Coronary artery (tissue), 2 donors: Measurements from ENCODE around the gene SOST.

Experiments
- DNase-seq: peaks from one replicate; pipeline ENCODE4 v3.0.0-alpha.2; 2017; ENCODE audit warnings: low spot score
- H3K27ac ChIP-seq, 2 donors: fragments of 200-600 bp; sonication (generic); one replicate each; pipeline ENCODE4 v1.5.1; 2016 to 2019
- H3K4me3 ChIP-seq: fragments of 200-600 bp; sonication (generic); 2 replicates; pipeline ENCODE4 v1.5.1; 2016; ENCODE audit warnings: mild to moderate bottlenecking, moderate library complexity
- TF ChIP-seq, protein P1 (sequence below): fragments of 200-600 bp; sonication (generic); IDR thresholded peaks from one replicate; pipeline ENCODE4 v1.5.1; 2019; ENCODE audit warnings: antibody characterized with exemption

The SOST gene

DNA sequence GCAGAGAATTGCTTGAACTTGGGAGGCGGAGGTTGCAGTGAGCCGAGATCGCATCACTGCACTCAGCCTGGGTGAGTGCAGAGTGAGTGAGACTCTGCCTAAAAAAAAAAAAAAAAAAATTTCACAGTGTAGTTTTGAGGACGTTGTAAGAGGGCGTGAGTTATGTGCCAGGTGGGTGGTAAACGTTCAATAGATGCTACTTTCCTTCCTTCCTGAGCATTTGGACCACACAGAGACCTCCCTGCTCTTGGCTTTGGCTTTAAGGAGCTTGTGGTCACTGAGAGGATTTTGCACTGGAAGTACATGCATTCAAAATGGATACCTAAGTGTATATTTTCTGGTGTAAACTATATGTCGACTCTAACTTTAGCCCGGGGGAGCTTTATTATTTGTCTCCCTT, 30.5 kb downstream of the SOST start:
- DNase-seq, result no peak
- TF ChIP-seq, protein P1, sequence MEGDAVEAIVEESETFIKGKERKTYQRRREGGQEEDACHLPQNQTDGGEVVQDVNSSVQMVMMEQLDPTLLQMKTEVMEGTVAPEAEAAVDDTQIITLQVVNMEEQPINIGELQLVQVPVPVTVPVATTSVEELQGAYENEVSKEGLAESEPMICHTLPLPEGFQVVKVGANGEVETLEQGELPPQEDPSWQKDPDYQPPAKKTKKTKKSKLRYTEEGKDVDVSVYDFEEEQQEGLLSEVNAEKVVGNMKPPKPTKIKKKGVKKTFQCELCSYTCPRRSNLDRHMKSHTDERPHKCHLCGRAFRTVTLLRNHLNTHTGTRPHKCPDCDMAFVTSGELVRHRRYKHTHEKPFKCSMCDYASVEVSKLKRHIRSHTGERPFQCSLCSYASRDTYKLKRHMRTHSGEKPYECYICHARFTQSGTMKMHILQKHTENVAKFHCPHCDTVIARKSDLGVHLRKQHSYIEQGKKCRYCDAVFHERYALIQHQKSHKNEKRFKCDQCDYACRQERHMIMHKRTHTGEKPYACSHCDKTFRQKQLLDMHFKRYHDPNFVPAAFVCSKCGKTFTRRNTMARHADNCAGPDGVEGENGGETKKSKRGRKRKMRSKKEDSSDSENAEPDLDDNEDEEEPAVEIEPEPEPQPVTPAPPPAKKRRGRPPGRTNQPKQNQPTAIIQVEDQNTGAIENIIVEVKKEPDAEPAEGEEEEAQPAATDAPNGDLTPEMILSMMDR, result no peak
- no peak overlapping the region for H3K4me3 ChIP-seq
- H3K27ac ChIP-seq, result no peak overlapping the region

DNA sequence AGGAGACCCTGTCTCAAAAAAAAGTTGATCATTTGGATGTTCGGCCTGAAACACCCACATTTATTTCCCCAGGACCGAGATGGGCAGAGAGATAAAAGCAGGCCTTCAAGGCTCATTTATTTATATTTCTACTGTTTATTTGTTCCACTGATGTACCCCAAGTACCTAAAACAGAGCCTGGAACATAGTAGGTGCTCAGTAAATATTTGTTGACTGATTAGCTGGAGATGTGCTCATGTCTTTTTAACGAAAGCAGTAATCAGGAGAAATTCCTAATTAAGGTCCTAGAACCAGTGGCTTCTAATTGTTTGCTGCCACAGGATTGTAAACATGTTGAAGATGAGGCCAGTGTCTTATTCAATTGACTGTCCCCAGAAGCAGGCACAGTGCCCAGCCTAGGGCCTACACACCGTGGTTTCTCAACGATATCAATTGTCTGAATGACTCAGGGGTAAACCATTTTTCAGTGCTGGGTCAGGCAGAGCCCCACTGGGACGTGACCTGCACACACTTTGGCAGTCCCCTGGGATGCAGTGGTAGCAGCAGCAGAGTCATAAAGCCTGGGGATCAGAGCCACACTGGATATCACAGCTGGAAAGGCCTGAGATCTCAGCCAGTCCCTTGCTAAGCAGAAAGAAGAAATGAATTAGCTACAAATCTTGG, 34.8 kb downstream of the SOST start:
- TF ChIP-seq, protein P1, result no peak
- Histone ChIP-seq H3K4me3 (no peak overlapping the region), H3K27ac (no peak overlapping the region)
- DNase-seq, result peak; percentile 78

DNA sequence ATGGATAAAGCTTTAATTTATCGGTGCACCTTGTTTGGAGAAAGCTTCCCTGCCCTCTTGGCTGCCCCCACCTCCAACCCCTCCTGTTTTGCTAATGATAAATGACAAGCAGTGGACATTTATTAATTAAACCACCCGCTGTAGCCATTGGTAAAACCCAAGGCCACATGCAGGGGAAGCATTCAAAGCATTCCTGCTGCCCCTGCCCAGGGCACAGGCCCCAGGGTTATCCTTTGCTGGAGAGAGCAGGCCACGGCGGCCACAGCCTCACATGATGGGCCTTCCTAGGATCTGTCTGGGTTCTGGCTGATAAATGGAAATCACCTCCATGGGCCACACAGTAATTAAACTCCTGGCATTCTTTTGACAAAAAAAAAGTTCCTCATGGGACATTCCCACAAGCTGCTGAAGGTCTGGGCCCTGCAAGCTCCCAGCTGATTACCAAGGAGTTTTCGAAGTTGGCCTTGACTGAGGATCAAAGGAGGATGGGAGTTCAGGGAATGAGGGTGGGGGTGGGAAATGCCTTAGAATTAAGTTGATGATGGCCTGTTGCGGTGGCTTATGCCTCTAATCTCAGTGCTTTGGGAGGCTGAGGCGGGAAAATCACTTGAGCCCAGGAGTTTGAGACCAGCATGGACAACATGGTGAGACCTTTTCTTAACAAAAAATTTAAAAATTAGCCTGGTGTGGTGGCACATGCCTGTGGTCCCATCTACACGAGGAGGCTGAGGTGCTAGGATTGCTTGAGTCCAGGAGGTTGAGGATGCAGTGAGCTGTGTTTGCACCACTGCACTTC, 35.5 kb downstream of the SOST start:
- Histone ChIP-seq H3K27ac (peak overlapping the region in 1 of 2 donors; percentile 50), H3K4me3 (no peak overlapping the region)
- no peak for DNase-seq
- TF ChIP-seq, protein P1, result no peak

DNA sequence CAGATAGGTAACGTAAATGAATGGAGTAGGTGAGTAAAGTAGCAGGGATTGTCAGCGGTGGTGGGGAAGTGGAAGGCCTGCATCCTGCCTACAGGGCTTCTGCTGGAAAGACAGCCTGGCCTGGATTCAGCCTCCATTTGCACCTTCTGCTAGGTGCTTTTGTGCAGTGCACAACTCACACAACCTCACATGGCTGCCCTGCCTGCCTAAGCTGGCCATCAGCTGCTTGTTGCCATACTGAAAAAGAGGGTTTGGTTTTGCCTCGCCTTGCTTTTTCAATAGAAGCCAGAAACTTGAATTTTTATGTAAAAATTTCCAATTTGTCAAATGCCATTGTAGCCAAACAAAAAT, 36.3 kb downstream of the SOST start:
- H3K27ac ChIP-seq, result peak overlapping the region in 1 of 2 donors; percentile 50
- DNase-seq, result no peak

DNA sequence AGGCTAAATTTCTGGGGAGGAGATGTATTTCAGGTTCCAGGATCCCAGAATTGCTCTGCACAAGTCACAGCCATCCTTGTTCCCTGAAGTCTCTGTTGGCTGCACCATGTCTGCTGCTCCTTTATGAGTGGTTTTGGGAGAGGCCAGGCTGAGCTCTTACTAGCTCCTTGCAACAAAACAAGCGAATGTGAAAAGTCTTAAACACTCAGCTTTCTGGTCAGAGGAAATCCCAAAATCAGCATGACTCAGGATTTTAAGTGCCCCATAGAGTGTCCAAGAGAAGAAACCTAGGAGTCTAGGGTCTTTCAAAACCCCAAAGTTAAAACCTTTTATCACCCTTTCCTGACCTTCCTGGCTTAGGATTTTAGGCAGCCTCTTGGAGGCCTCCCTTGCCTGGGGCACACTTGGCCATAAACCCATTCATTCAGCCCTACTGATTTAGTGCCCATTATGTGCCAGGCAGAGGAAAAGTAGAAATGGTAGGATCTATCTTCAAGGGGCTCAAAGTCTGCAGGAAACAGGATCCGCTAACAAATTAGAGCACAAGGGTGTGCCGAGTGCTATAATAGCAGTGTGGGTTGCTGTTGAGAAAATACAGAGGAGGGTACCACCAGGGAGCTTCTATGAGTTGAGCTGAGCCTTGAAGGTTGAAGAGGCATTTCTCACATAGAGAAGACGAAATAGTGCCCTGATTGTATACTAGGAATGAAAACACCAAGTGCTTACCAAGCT, 36.9 kb downstream of the SOST start:
- peak overlapping the region in 1 of 2 donors; percentile 50 for H3K27ac ChIP-seq
- H3K4me3 ChIP-seq, result no peak overlapping the region
- TF ChIP-seq, protein P1, result no peak
- DNase-seq, result no peak

More for the DNA sequence above, 36.3 kb downstream of the SOST start:
- TF ChIP-seq, protein P1, result no peak
- no peak overlapping the region for H3K4me3 ChIP-seq

DNA sequence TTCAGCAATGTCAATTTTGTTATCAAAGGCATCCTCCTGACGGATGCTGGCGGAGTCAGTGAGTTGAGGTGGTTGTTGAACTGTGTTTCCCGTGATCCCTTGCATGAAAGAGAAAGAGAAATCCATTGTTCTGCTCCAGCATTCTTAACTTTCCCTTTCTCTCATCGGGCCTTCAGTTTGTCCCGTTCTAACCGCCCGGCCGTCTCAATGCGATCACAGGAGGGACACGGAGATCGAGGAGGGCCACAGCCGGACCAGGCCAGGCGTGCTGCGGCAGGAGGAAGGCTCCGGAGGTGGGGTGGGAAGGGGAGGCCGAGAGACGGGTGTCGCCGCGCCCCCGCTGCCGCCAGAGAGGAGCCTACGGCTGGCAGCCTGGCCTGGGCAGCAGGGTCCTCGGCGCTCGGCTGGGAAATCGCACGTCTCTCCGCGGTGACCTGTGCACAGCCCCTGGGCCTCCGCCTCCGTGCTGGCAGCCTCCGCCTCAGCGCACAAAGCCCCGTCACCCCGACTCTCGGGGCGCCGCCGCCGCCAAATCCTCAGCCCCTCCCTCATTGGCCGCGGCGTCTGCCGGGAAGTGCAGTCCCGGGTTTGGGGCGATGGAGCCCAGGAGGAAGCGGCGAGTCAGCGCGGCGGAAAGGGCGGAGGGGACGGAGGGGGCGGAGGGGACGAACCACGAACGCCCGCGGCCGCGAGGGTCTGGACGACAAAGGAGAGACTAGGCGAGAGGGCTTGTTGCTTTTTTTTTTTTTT, 38.1 kb downstream of the SOST start:
- Histone ChIP-seq H3K27ac (peak overlapping the region; percentile 92 to 97), H3K4me3 (peak overlapping the region; percentile 84)
- DNase-seq, result peak; percentile 86
- TF ChIP-seq, protein P1, result no peak
